Liver (tissue), 9 donors: Measurements from ENCODE around the gene GGACT. TPM values are rescaled to one million over a fixed set of nuclear protein-coding genes. Genes with fewer than 3 reads are reported as not detected.

Source experiments
- DNase-seq: peaks from one replicate; pipeline ENCODE4 v3.0.0-alpha.2; 2017; ENCODE audit warnings: low spot score
- H3K27ac ChIP-seq, 2 donors: one replicate each; pipeline ENCODE4 v1.7.0; 2013; ENCODE audit warnings: inconsistent platforms in 2 of 2, low read length in 2 of 2, control low read depth in 1 of 2, low read depth in 1 of 2, mild to moderate bottlenecking in 1 of 2
- H3K27me3 ChIP-seq, 4 donors: one replicate each; pipeline versions ENCODE4 v1.6.1 to v1.7.0; 2013; ENCODE audit warnings: low read length in 3 of 4, inconsistent platforms in 1 of 4, mild to moderate bottlenecking in 1 of 4, moderate library complexity in 1 of 4; ENCODE audit not compliant: control insufficient read depth in 4 of 4, insufficient read depth in 4 of 4
- H3K36me3 ChIP-seq, 4 donors: one replicate each; pipeline versions ENCODE4 v1.6.1 to v1.7.0; 2013; ENCODE audit warnings: low read length in 3 of 4, mild to moderate bottlenecking in 3 of 4, low read depth in 1 of 4, moderate library complexity in 1 of 4; ENCODE audit not compliant: control insufficient read depth in 4 of 4, insufficient read depth in 3 of 4
- H3K4me1 ChIP-seq, 4 donors: one replicate each; pipeline versions ENCODE4 v1.6.1 to v1.7.0; 2013; ENCODE audit warnings: low read length in 3 of 4, mild to moderate bottlenecking in 3 of 4, moderate library complexity in 1 of 4; ENCODE audit not compliant: control insufficient read depth in 4 of 4, insufficient read depth in 4 of 4
- H3K4me3 ChIP-seq, 3 donors: one replicate each; pipeline versions ENCODE4 v1.6.1 to v1.7.0; 2013; ENCODE audit warnings: low read length in 3 of 3, control low read depth in 1 of 3, low read depth in 1 of 3, mild to moderate bottlenecking in 1 of 3
- H3K9ac ChIP-seq, 2 donors: one replicate each; pipeline ENCODE4 v1.7.0; 2013; ENCODE audit warnings: low read length in 2 of 2, mild to moderate bottlenecking in 2 of 2, moderate library complexity in 2 of 2, control low read depth in 1 of 2, low read depth in 1 of 2
- H3K9me3 ChIP-seq, 4 donors: one replicate each; pipeline versions ENCODE4 v1.6.1 to v1.7.0; 2013; ENCODE audit warnings: low read length in 3 of 4; ENCODE audit not compliant: control insufficient read depth in 4 of 4
- CTCF ChIP-seq: fragments of 150-350 bp; IDR thresholded peaks from 2 replicates; pipeline ENCODE4 v1.5.1; 2017; ENCODE audit warnings: improper control_type of control experiment, low read depth, low read length; ENCODE audit not compliant: missing input control
- EGR1 ChIP-seq, 2 donors: IDR thresholded peaks; 2 replicates each; pipeline ENCODE4 v1.6.1; 2016 to 2018; ENCODE audit warnings: antibody characterized with exemption in 2 of 2, low read depth in 2 of 2
- FOXA1 ChIP-seq: IDR thresholded peaks from 2 replicates; pipeline ENCODE4 v1.6.1; 2016; ENCODE audit warnings: antibody characterized with exemption
- FOXA2 ChIP-seq: IDR thresholded peaks from 2 replicates; pipeline ENCODE4 v1.6.1; 2016; ENCODE audit warnings: antibody characterized with exemption
- GABPA ChIP-seq, 2 donors: IDR thresholded peaks in 1 of 2; conservative IDR thresholded peaks in 1 of 2; 2 replicates each; pipeline ENCODE4 v1.6.1; 2016; ENCODE audit warnings: antibody characterized with exemption in 2 of 2, mild to moderate bottlenecking in 1 of 2, moderate library complexity in 1 of 2
- HNF4A ChIP-seq, 2 donors: conservative IDR thresholded peaks; 2 replicates each; pipeline ENCODE4 v1.6.1; 2016; ENCODE audit warnings: antibody characterized with exemption in 2 of 2, mild to moderate bottlenecking in 2 of 2
- HNF4G ChIP-seq: IDR thresholded peaks from 2 replicates; pipeline ENCODE4 v1.6.1; 2016; ENCODE audit warnings: antibody characterized with exemption
- JUND ChIP-seq, 2 donors: IDR thresholded peaks; 2 replicates each; pipeline ENCODE4 v1.6.1; 2016; ENCODE audit warnings: antibody characterized with exemption in 2 of 2
- MAX ChIP-seq: IDR thresholded peaks from 2 replicates; pipeline ENCODE4 v1.6.1; 2016; ENCODE audit warnings: antibody characterized with exemption
- NR2F2 ChIP-seq: IDR thresholded peaks from 2 replicates; pipeline ENCODE4 v1.6.1; 2016; ENCODE audit warnings: antibody characterized with exemption
- RAD21 ChIP-seq, 2 donors: IDR thresholded peaks; 2 replicates each; pipeline ENCODE4 v1.6.1; 2016; ENCODE audit warnings: antibody characterized with exemption in 2 of 2, mild to moderate bottlenecking in 2 of 2
- RXRA ChIP-seq, 2 donors: IDR thresholded peaks; 2 replicates each; pipeline ENCODE4 v1.6.1; 2017 to 2018; ENCODE audit warnings: antibody characterized with exemption in 2 of 2, mild to moderate bottlenecking in 1 of 2
- SP1 ChIP-seq: IDR thresholded peaks from 2 replicates; pipeline ENCODE4 v1.6.1; 2018; ENCODE audit warnings: antibody characterized with exemption, mild to moderate bottlenecking
- TAF1 ChIP-seq: conservative IDR thresholded peaks from 2 replicates; pipeline ENCODE4 v1.6.1; 2016; ENCODE audit warnings: antibody characterized with exemption, mild to moderate bottlenecking
- YY1 ChIP-seq: IDR thresholded peaks from 2 replicates; pipeline ENCODE4 v1.6.1; 2016; ENCODE audit warnings: antibody characterized with exemption, mild to moderate bottlenecking
- ZBTB33 ChIP-seq: IDR thresholded peaks from 2 replicates; pipeline ENCODE4 v1.6.1; 2016; ENCODE audit warnings: antibody characterized with exemption
- WGBS: extraction: QIAGEN DNeasy Blood & Tissue Kit; methylation state at CpG from one replicate; pipeline ENCODE4 v1.1.7; 2013; 5-methylcytosine and 5-hydroxymethylcytosine counted together
- polyA plus RNA-seq, 2 donors: library from polyadenylated mRNA; stranded (reverse) in 1 of 2; unstranded in 1 of 2; fragments of 200-250 nt in 1 of 2; fragments of >200 nt in 1 of 2; fragmentation: Nextera tagmentation in 1 of 2; extraction: Ambion mirVana in 1 of 2; gene quantifications; one replicate each; pipeline versions ENCODE4 v1.2.1 to v1.2.3, GENCODE V29; 2013 to 2015
- total RNA-seq, 2 donors: library from RNA; depleted of rRNA; stranded (reverse); fragments of >200 nt; gene quantifications; one replicate each; pipeline ENCODE4 v1.2.3, GENCODE V29; 2014
- TF ChIP-seq, protein P1 (sequence below): IDR thresholded peaks from 2 replicates; pipeline ENCODE4 v1.6.1; 2016; ENCODE audit warnings: antibody characterized with exemption
- TF ChIP-seq, protein P2 (sequence below): IDR thresholded peaks from 2 replicates; pipeline ENCODE4 v1.6.1; 2016; ENCODE audit warnings: antibody characterized with exemption, mild to moderate bottlenecking
- donor health status: healthy.
- donor health status: healthy.
- donor health status: healthy.
- donor health status: healthy.
- donor health status: healthy.

Gene GGACT
- total and polyA plus RNA-seq, 4 donors = 2.5 to 6.3 (median 4.1) TPM

DNA sequence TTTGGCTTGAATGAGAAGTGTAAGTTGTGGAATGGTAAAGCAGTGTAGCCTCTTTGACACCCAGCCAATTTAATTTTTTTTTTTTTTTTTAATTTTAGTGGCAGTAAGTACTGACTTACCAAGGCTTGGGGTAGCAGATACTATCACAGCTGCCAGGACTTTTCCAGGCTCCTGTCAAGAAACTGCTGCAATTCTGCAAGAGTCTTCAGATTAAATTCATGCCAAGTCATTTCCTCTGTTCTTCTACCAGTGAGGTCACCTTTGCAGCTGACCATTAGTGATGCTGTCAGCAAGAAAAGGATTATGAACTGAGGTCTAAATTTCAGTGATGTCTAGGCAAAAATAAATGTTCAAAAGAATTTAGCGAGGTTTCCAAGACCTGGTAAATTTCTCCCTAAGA lies 91.2 kb downstream of the GGACT start:
- Histone ChIP-seq H3K27ac (no peak overlapping the region), H3K4me3 (no peak overlapping the region), H3K9me3 (no peaks in the 10 kb centered on the region), H3K27me3 (no peaks in the 10 kb centered on the region), H3K4me1 (no peaks in the 10 kb centered on the region), H3K9ac (no peak overlapping the region), H3K36me3 (peaks cover 0 to 3% (median 2%) of the 10 kb centered on the region in 4 donors)
- DNase-seq = no peak
- TF ChIP-seq JUND (IDR thresholded peaks at IDR 0.05) (no peak), ZBTB33 (no peak), YY1 (no peak), HNF4G (no peak), CTCF (no peak), MAX (no peak), NR2F2 (no peak), FOXA1 (no peak), HNF4A (conservative IDR thresholded peaks at IDR 0.05) (no peak), RAD21 (IDR thresholded peaks at IDR 0.05) (no peak), GABPA (IDR thresholded peaks at IDR 0.05 in 1 of 2, conservative IDR thresholded peaks at IDR 0.05 in 1 of 2) (no peak), TAF1 (no peak), EGR1 (IDR thresholded peaks at IDR 0.05; ENCODE audit: low read depth in 2 of 2) (no peak)
- TF ChIP-seq, protein P1, sequence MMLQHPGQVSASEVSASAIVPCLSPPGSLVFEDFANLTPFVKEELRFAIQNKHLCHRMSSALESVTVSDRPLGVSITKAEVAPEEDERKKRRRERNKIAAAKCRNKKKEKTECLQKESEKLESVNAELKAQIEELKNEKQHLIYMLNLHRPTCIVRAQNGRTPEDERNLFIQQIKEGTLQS = no peak
- TF ChIP-seq, protein P2, sequence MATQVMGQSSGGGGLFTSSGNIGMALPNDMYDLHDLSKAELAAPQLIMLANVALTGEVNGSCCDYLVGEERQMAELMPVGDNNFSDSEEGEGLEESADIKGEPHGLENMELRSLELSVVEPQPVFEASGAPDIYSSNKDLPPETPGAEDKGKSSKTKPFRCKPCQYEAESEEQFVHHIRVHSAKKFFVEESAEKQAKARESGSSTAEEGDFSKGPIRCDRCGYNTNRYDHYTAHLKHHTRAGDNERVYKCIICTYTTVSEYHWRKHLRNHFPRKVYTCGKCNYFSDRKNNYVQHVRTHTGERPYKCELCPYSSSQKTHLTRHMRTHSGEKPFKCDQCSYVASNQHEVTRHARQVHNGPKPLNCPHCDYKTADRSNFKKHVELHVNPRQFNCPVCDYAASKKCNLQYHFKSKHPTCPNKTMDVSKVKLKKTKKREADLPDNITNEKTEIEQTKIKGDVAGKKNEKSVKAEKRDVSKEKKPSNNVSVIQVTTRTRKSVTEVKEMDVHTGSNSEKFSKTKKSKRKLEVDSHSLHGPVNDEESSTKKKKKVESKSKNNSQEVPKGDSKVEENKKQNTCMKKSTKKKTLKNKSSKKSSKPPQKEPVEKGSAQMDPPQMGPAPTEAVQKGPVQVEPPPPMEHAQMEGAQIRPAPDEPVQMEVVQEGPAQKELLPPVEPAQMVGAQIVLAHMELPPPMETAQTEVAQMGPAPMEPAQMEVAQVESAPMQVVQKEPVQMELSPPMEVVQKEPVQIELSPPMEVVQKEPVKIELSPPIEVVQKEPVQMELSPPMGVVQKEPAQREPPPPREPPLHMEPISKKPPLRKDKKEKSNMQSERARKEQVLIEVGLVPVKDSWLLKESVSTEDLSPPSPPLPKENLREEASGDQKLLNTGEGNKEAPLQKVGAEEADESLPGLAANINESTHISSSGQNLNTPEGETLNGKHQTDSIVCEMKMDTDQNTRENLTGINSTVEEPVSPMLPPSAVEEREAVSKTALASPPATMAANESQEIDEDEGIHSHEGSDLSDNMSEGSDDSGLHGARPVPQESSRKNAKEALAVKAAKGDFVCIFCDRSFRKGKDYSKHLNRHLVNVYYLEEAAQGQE = no peak
- 96% methylated on average over 1 of the region's 1 CpG for WGBS

GRCh38 chr13:100495455-100495854 lies 93.1 kb downstream of the GGACT start:
- Histone ChIP-seq H3K27ac (no peak overlapping the region), H3K4me1 (peaks cover 0 to 7% (median 0%) of the 10 kb centered on the region in 4 donors), H3K4me3 (no peak overlapping the region), H3K27me3 (no peaks in the 10 kb centered on the region), H3K9ac (no peak overlapping the region), H3K36me3 (peaks cover 0 to 5% (median 3%) of the 10 kb centered on the region in 4 donors), H3K9me3 (no peaks in the 10 kb centered on the region)
- DNase-seq = no peak
- no peak for TF ChIP-seq ZBTB33
- TF ChIP-seq FOXA2 = no peak
- no peak for TF ChIP-seq TAF1
- no peak for TF ChIP-seq GABPA (IDR thresholded peaks at IDR 0.05 in 1 of 2, conservative IDR thresholded peaks at IDR 0.05 in 1 of 2)
- TF ChIP-seq, protein P1 = no peak
- no peak for TF ChIP-seq SP1
- TF ChIP-seq HNF4G = no peak
- no peak for TF ChIP-seq YY1
- no peak for TF ChIP-seq FOXA1
- no peak for TF ChIP-seq NR2F2
- TF ChIP-seq RXRA (IDR thresholded peaks at IDR 0.05) = no peak
- TF ChIP-seq RAD21 (IDR thresholded peaks at IDR 0.05) = no peak
- WGBS = 96% methylated on average over 1 of the region's 1 CpG
